Smooth muscle cell (in vitro differentiated cells): ENCODE results near the gene LITAF. TPM values are rescaled to one million over a fixed set of nuclear protein-coding genes. Genes with fewer than 3 reads are reported as not detected.

Experiments
- DNase-seq: peaks from one replicate; lab custom pipeline; 2025; ENCODE audit not compliant: unreplicated experiment; lab: John Stamatoyannopoulos, UW
- H2AFZ ChIP-seq: fragments of 200-600 bp; sonication (generic); 2 replicates; pipeline ENCODE4 v1.6.0; 2016; ENCODE audit warnings: antibody characterized with exemption, low read depth, mild to moderate bottlenecking
- H3F3A ChIP-seq: fragments of 200-600 bp; sonication (generic); 2 replicates; pipeline ENCODE4 v1.6.0; 2017; ENCODE audit warnings: antibody characterized with exemption, low read depth
- H3K27ac ChIP-seq: fragments of 200-600 bp; sonication (generic); 2 replicates; pipeline ENCODE4 v1.5.1; 2016; ENCODE audit warnings: low read depth, mild to moderate bottlenecking
- H3K27me3 ChIP-seq: fragments of 200-600 bp; sonication (generic); 2 replicates; pipeline ENCODE4 v1.6.1; 2016; ENCODE audit warnings: low read depth, mild to moderate bottlenecking
- H3K36me3 ChIP-seq: fragments of 200-600 bp; sonication (generic); 2 replicates; pipeline ENCODE4 v1.5.1; 2016; ENCODE audit warnings: low read depth
- H3K4me1 ChIP-seq: fragments of 200-600 bp; sonication (generic); 2 replicates; pipeline ENCODE4 v1.5.1; 2016; ENCODE audit warnings: low read depth
- H3K4me2 ChIP-seq: fragments of 200-600 bp; sonication (generic); 2 replicates; pipeline ENCODE4 v1.6.0; 2016; ENCODE audit warnings: mild to moderate bottlenecking
- H3K4me3 ChIP-seq: fragments of 200-600 bp; sonication (generic); 2 replicates; pipeline ENCODE4 v1.5.1; 2016; ENCODE audit warnings: mild to moderate bottlenecking
- H3K79me2 ChIP-seq: fragments of 200-600 bp; sonication (generic); 2 replicates; pipeline ENCODE4 v1.6.0; 2016; ENCODE audit warnings: low read depth, mild to moderate bottlenecking
- H3K9ac ChIP-seq: fragments of 200-600 bp; sonication (generic); 2 replicates; pipeline ENCODE4 v1.6.0; 2016; ENCODE audit warnings: low read depth
- H3K9me3 ChIP-seq: fragments of 200-600 bp; sonication (generic); replicated peaks from 2 replicates; pipeline ENCODE4 v1.5.1; 2016; ENCODE audit warnings: low read depth
- H4K20me1 ChIP-seq: fragments of 200-600 bp; sonication (generic); 2 replicates; pipeline ENCODE4 v1.6.0; 2016; ENCODE audit warnings: low read depth
- CTCF ChIP-seq: fragments of 200-600 bp; sonication (generic); IDR thresholded peaks from 2 replicates; pipeline ENCODE4 v1.5.1; 2017; ENCODE audit warnings: borderline replicate concordance, mild to moderate bottlenecking, antibody characterized with exemption; ENCODE audit not compliant: insufficient read depth, poor library complexity, severe bottlenecking
- WGBS: methylation state at CpG from one replicate; pipeline ENCODE4 v1.1.7; 2016; ENCODE audit warnings: low lambda C conversion rate; 5-methylcytosine and 5-hydroxymethylcytosine counted together
- polyA plus RNA-seq: library from polyadenylated mRNA; unstranded; fragments of >200 nt; fragmentation: Nextera tagmentation; extraction: Ambion mirVana; gene quantifications from 2 replicates; pipeline ENCODE4 v1.2.1, GENCODE V29; 2016
- total RNA-seq: library from RNA; depleted of rRNA; stranded (reverse); fragments of >200 nt; gene quantifications from 2 replicates; pipeline ENCODE4 v1.2.3, GENCODE V29; 2014

The LITAF gene
- total and polyA plus RNA-seq, 2 experiments from 2014 or later: 40.4 to 72.6 TPM

DNA sequence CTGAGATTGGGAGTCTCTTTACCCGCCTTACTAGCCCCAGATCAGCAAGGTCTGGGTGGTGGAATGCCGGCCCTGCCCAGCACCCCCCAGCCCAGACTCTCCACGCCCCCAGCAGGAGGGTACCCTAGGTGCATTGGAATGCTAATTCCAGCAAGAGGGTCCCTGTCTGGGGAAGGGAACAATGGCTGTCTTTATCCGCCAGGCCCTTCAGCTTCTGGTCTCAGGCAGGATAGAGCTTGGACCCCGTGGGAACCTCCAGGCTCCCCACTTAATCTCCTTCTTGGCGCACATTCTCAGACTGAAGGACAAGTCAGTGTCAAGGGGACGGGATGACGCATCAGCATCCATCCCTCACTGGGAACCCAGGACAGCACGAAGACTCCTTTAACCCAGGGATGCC is 85.1 kb downstream of the LITAF start:
- no peak overlapping the region for H3K4me2 ChIP-seq
- no peaks in the 10 kb centered on the region for H3K9me3 ChIP-seq
- H3K27me3 ChIP-seq: no peaks in the 10 kb centered on the region
- no peak for TF ChIP-seq CTCF
- no peak overlapping the region for H3K27ac ChIP-seq
- H4K20me1 ChIP-seq: no peaks in the 10 kb centered on the region
- peaks cover 5% of the 10 kb centered on the region for H3F3A ChIP-seq
- DNase-seq: no peak
- H3K79me2 ChIP-seq: no peaks in the 10 kb centered on the region
- peaks cover 13% of the 10 kb centered on the region for H3K4me1 ChIP-seq
- 51% methylated on average over 7 of the region's 9 CpGs for WGBS
- no peak overlapping the region for H2AFZ ChIP-seq
- no peak overlapping the region for H3K9ac ChIP-seq
- H3K4me3 ChIP-seq: no peak overlapping the region
- no peaks in the 10 kb centered on the region for H3K36me3 ChIP-seq

DNA sequence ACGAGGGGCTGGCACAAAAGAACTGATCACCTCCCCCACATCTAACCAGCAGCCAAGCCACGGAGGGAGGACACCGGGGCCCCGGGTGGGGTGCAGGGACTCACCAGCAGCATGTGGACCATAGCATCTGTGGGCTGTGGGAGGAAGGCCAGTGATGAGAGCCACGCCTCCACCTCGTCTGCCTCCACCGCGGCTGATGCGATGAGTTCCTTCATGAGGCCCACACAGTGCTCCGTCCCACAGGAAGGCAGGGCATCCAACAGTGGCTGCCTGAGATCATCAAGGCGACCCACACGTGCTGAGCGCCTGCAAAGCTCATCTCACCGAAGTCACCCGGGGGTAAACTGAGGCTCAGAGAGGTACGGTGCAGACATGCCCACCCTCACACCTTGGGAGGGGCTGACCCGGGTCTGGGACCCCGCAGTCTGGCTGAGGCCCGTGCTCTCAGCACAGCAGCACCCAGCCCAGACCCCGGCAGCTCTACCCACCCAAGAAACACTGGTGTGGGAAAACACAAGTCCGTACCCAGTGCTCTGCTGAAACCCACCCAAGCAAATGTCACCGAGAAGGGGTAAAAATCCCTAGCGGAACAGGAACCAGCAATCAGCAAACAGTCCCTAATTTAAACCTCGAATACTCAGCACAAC is 85.9 kb downstream of the LITAF start:
- WGBS: 75% methylated on average over 24 of the region's 24 CpGs
- no peak for DNase-seq
- no peaks in the 10 kb centered on the region for H3K79me2 ChIP-seq
- TF ChIP-seq CTCF: no peak
- no peak overlapping the region for H2AFZ ChIP-seq
- no peak overlapping the region for H3K9ac ChIP-seq
- peaks cover 13% of the 10 kb centered on the region for H3K4me1 ChIP-seq
- H3K36me3 ChIP-seq: no peaks in the 10 kb centered on the region
- H3K27ac ChIP-seq: no peak overlapping the region
- H3K27me3 ChIP-seq: no peaks in the 10 kb centered on the region
- peaks cover 13% of the 10 kb centered on the region for H3F3A ChIP-seq
- H3K4me3 ChIP-seq: no peak overlapping the region
- H3K4me2 ChIP-seq: no peak overlapping the region
- no peaks in the 10 kb centered on the region for H3K9me3 ChIP-seq
- H4K20me1 ChIP-seq: no peaks in the 10 kb centered on the region

DNA sequence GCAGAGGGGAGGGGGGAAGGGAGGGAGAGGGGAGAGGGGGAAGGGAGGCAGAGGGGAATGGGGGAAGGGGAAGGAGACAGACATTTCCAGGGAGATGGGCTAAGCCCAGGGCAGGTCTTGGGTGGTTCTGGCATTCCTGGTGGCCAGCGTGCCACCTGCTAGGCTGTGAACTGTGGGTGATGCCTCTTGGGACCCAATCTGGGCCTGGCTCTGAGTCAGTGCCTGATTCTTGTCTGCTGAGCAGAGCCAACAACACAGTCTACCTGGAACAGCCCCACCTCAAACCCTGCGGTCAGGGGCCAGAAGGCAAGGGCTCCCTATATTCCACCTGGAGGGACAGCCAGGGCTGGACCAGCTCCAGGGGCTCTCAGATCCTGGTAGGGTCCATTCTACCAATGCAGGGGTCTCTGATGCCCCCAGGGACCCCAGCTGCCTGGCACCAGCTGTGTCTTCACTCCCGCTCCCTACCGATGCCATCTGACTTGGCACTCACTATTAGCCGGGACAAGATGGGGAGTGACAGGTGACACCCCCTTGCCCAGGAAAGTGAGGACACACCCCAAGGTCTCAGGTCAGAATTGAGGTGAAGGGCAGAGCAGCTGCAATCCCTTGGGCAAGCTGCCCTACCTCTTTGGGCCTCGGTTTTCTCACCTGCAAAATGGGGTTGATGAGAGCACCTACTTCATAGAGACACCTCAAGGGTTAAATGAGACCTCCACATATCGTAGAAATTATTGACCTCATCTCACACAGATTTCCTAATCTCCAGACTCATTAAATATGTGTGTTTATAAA is 87.2 kb downstream of the LITAF start:
- Histone ChIP-seq H3K9ac (no peak overlapping the region), H2AFZ (no peak overlapping the region), H3K4me3 (no peak overlapping the region), H3F3A (peaks cover 16% of the 10 kb centered on the region), H3K36me3 (no peaks in the 10 kb centered on the region), H3K9me3 (no peaks in the 10 kb centered on the region), H3K4me2 (no peak overlapping the region), H3K27me3 (no peaks in the 10 kb centered on the region), H4K20me1 (no peaks in the 10 kb centered on the region), H3K4me1 (peaks cover 13% of the 10 kb centered on the region), H3K27ac (no peak overlapping the region), H3K79me2 (no peaks in the 10 kb centered on the region)
- no peak for DNase-seq
- TF ChIP-seq CTCF: no peak
- WGBS: 93% methylated on average over 7 of the region's 7 CpGs
